ENCODE results near the gene ANGPTL5. TPM values are rescaled to one million over a fixed set of nuclear protein-coding genes. Genes with fewer than 3 reads are reported as not detected.

ANGPTL5 gene
- total and polyA plus RNA-seq, 9 of the 15 experiments (the other 6 are each of a cell fraction or from before 2014, with no cell fraction given) = 0.03 TPM; not detected in 8

- 6% methylated on average over 4 of the region's 4 CpGs for WGBS (ENCODE audit: insufficient coverage, low coverage, missing lambda C conversion rate)
- intact Hi-C loops (cut with micrococcal nuclease) (no loop called here), in situ Hi-C loops (cut with MboI) (no loop called here)
- BruUV-seq (replicated peaks) = no TSS peak
- no peak overlapping the region for H3K4me2 ChIP-seq (ENCODE audit: insufficient read depth, low read length)
- no peak overlapping the region for H3K4me3 ChIP-seq
- H2AFZ ChIP-seq (ENCODE audit: low read depth, low read length) = no peak overlapping the region
- ChIA-PET CTCF (ENCODE audit: low intra/inter-chr PET ratio) (no interaction called here), POLR2A (no interaction called here)
- ATAC-seq = no peak
- H3K27ac ChIP-seq (ENCODE audit: extremely low read depth, low read depth, low read length) = no peak overlapping the region
- H3K36me3 ChIP-seq (ENCODE audit: control insufficient read depth, insufficient read depth, low read length) = no peaks in the 10 kb centered on the region
- no peak overlapping the region for H3K9ac ChIP-seq (ENCODE audit: insufficient read depth in 1 of 2, low read depth in 2 of 2, low read length in 2 of 2)
- H3K79me2 ChIP-seq (ENCODE audit: control insufficient read depth, insufficient read depth, low read length) = no peaks in the 10 kb centered on the region
- no peak for TF ChIP-seq ZNF780A (CRISPR knock-in tag; IDR thresholded peaks at IDR 0.05)
- H3K4me1 ChIP-seq (replicated peaks in 1 of 2; ENCODE audit: control insufficient read depth in 2 of 2, insufficient read depth in 2 of 2, low read length in 2 of 2) = no peaks in the 10 kb centered on the region
- no peak for DNase-seq (ENCODE audit: extremely low read depth in 1 of 4, low spot score in 3 of 4)
- no peaks in the 10 kb centered on the region for H3K9me1 ChIP-seq (ENCODE audit: control insufficient read depth, insufficient read depth, low read length)
- no peak for FAIRE-seq
- H4K20me1 ChIP-seq (replicated peaks; ENCODE audit: control insufficient read depth, insufficient read depth, low read length) = no peaks in the 10 kb centered on the region
- no peaks in the 10 kb centered on the region for H3K9me3 ChIP-seq (replicated peaks; ENCODE audit: control insufficient read depth, insufficient read depth, low read depth, low read length)
- no peaks in the 10 kb centered on the region for H3K27me3 ChIP-seq (ENCODE audit: control insufficient read depth in 2 of 2, insufficient read depth in 2 of 2, low read length in 2 of 2)
These were observed 30.7 kb downstream of the ANGPTL5 start for GRCh38 chr11:101885631-101886030.

DNA sequence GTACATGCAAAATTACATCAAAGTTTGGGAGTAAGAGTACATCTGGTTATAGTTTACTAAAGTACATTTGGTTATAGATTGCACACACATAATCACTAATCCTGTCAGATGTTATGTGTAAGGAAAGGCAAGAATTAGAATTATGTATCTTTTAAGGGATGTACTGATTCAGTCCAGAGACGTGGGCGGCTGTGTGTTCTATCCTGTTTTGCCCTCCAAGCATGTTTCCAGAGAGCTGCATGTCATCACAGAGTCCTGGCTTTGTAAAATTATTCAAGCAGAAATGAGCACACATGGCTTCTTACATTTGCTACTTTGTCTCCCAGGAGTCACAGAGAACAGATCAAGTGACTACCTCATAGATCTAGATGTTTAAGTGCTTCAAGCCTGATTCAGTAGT lies 34.7 kb downstream of the ANGPTL5 start:
- Histone ChIP-seq H3K36me3 (ENCODE audit: control insufficient read depth, insufficient read depth, low read length) (no peaks in the 10 kb centered on the region), H4K20me1 (replicated peaks; ENCODE audit: control insufficient read depth, insufficient read depth, low read length) (no peaks in the 10 kb centered on the region), H3K9me3 (replicated peaks; ENCODE audit: control insufficient read depth, insufficient read depth, low read depth, low read length) (no peaks in the 10 kb centered on the region), H3K4me2 (ENCODE audit: insufficient read depth, low read length) (no peak overlapping the region), H3K79me2 (ENCODE audit: control insufficient read depth, insufficient read depth, low read length) (no peaks in the 10 kb centered on the region), H3K9me1 (ENCODE audit: control insufficient read depth, insufficient read depth, low read length) (no peaks in the 10 kb centered on the region), H3K4me1 (replicated peaks in 1 of 2; ENCODE audit: control insufficient read depth in 2 of 2, insufficient read depth in 2 of 2, low read length in 2 of 2) (no peaks in the 10 kb centered on the region), H3K27ac (ENCODE audit: extremely low read depth, low read depth, low read length) (no peak overlapping the region), H2AFZ (ENCODE audit: low read depth, low read length) (no peak overlapping the region), H3K4me3 (no peak overlapping the region), H3K9ac (ENCODE audit: insufficient read depth in 1 of 2, low read depth in 2 of 2, low read length in 2 of 2) (no peak overlapping the region), H3K27me3 (ENCODE audit: control insufficient read depth in 2 of 2, insufficient read depth in 2 of 2, low read length in 2 of 2) (no peaks in the 10 kb centered on the region)
- intact Hi-C loops (cut with micrococcal nuclease) = no loop called here
- DNase-seq (ENCODE audit: extremely low read depth in 1 of 4, low spot score in 3 of 4) (no peak), ATAC-seq (no peak), FAIRE-seq (no peak)
- ChIA-PET CTCF (ENCODE audit: low intra/inter-chr PET ratio) (no interaction called here), POLR2A (no interaction called here)
- WGBS (ENCODE audit: insufficient coverage, low coverage, missing lambda C conversion rate) = 0% methylated on average over 2 of the region's 2 CpGs
- in situ Hi-C loops (cut with MboI) = no loop called here
- no TSS peak for BruUV-seq (replicated peaks)
- no peak for TF ChIP-seq ZNF121 (CRISPR knock-in tag; conservative IDR thresholded peaks at IDR 0.05)
